Breast epithelium (tissue), 4 donors: ENCODE results near the gene RPS6KC1. TPM values are rescaled to one million over a fixed set of nuclear protein-coding genes. Genes with fewer than 3 reads are reported as not detected.

Source experiments
- DNase-seq, 2 donors: peaks; one replicate each; pipeline ENCODE4 v3.0.0-alpha.2; 2019; ENCODE audit warnings: low spot score in 2 of 2
- H3K27ac ChIP-seq, 2 donors: fragments of 200-600 bp; sonication (generic) in 1 of 2; one replicate each; pipeline ENCODE4 v1.5.1; 2016 to 2019; ENCODE audit warnings: mild to moderate bottlenecking in 1 of 2
- H3K27me3 ChIP-seq, 2 donors: fragments of 200-600 bp; sonication (generic) in 1 of 2; one replicate each; pipeline versions ENCODE4 v1.5.1 to v1.6.0; 2017 to 2019; ENCODE audit warnings: control low read depth in 1 of 2, mild to moderate bottlenecking in 1 of 2
- H3K36me3 ChIP-seq: fragments of 200-600 bp; one replicate; pipeline ENCODE4 v1.5.1; 2019
- H3K4me1 ChIP-seq, 2 donors: fragments of 200-600 bp; sonication (generic); one replicate each; pipeline ENCODE4 v1.5.1; 2016 to 2019; ENCODE audit warnings: control low read depth in 1 of 2
- H3K4me3 ChIP-seq, 3 donors: fragments of 200-600 bp; sonication (generic); 1 replicate in 2 of 3; 2 replicates in 1 of 3; pipeline ENCODE4 v1.5.1; 2016 to 2019; ENCODE audit warnings: mild to moderate bottlenecking in 3 of 3, moderate library complexity in 2 of 3
- H3K9me3 ChIP-seq, 2 donors: fragments of 200-600 bp; sonication (generic) in 1 of 2; one replicate each; pipeline ENCODE4 v1.5.1; 2016 to 2019; ENCODE audit warnings: control low read depth in 1 of 2
- CTCF ChIP-seq, 3 donors: fragments of 450-650 bp; IDR thresholded peaks; one replicate each; pipeline ENCODE4 v1.5.1; 2016 to 2017; ENCODE audit warnings: antibody characterized with exemption in 3 of 3, mild to moderate bottlenecking in 3 of 3, moderate library complexity in 3 of 3
- POLR2A ChIP-seq: fragments of 450-650 bp; IDR thresholded peaks from one replicate; pipeline ENCODE4 v1.6.1; 2016; ENCODE audit warnings: antibody characterized with exemption, mild to moderate bottlenecking, moderate library complexity
- POLR2AphosphoS5 ChIP-seq, 3 donors: sonication (generic); formaldehyde crosslinking; IDR thresholded peaks; one replicate each; pipeline ENCODE4 v1.6.1; 2017; ENCODE audit warnings: antibody characterized with exemption in 3 of 3
- intact Hi-C: fragments of 100-400 bp; cut with DNase I; formaldehyde crosslinking; loops from one replicate; pipeline ENCODE4 v1.15.1; 2023; ENCODE audit warnings: low total_unique reads
- total RNA-seq, 3 donors: library from RNA; depleted of rRNA; stranded (reverse); fragments of >200 nt; gene quantifications; one replicate each; pipeline ENCODE4 v1.1.0, GENCODE V29; 2016

The RPS6KC1 gene
- total RNA-seq, 3 donors from 2014 or later: 26.2 to 32.1 (median 28.2) TPM

DNA sequence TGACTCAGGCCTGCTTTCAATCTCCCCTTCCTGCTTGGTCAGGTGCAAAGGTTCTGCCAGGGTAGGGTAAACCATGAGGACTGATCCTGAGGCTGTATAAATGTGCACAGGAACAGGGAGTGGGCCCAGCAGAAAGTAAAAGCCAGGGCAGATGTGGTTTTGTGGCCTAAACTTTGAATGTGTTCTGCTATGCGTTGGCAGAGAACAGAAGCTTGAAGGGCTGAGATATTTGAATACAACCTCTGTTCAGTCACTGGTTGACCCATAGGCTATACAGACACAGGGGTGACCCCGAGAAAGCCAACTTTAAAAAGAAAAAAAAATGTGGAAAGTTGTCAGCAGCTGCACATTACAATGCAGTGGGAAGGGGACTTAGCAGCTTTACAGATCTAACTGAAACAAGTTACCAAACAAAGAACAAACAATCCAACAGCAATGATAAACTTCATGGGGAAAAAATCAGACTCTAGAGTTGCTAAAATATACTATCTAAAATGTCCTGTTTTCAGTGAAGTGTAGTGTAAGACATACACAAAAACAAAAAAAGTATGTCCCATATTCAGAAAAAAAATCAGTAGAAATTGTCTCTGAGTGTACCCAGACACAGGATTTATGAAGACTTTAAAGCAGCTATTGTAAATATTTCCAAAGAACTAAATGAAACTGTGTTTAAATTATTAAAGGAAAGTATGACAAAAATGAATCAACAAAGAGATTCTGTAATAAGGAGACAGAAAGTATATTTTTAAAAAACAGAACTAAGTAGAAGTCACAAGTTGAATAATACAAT, 216.1 kb downstream of the RPS6KC1 start:
- H3K27ac ChIP-seq: no peak overlapping the region
- no peaks in the 10 kb centered on the region for H3K36me3 ChIP-seq
- H3K4me1 ChIP-seq: no peaks in the 10 kb centered on the region
- intact Hi-C loops: no loop called here
- DNase-seq: no peak
- no peak overlapping the region for H3K4me3 ChIP-seq
- H3K27me3 ChIP-seq: no peaks in the 10 kb centered on the region
- TF ChIP-seq POLR2A (no peak), CTCF (IDR thresholded peaks at IDR 0.05) (no peak), POLR2AphosphoS5 (IDR thresholded peaks at IDR 0.05) (no peak)
- H3K9me3 ChIP-seq: peaks cover 4 to 6% of the 10 kb centered on the region in 2 donors

DNA sequence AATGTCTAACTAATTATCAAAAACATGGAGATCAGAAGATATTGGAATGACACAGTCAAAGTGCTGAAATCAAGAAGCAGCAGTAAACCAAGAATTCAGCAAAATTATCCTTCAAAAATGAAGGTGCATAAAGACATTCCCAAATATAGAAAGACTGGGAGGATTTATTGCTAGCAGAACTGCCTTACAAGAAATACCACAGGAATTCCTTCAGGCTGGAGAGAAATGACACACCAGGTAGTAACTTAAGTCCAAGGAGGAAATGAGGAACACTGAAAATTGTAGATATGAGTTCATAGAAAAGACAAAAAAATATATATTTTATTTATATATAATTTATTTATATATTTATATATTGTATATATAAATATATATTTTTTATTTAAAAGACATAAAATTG, 217.2 kb downstream of the RPS6KC1 start:
- Histone ChIP-seq H3K9me3 (peaks cover 4 to 6% of the 10 kb centered on the region in 2 donors), H3K4me3 (no peak overlapping the region), H3K27me3 (no peaks in the 10 kb centered on the region), H3K36me3 (no peaks in the 10 kb centered on the region), H3K4me1 (no peaks in the 10 kb centered on the region), H3K27ac (no peak overlapping the region)
- TF ChIP-seq POLR2AphosphoS5 (IDR thresholded peaks at IDR 0.05): no peak
- TF ChIP-seq POLR2A: no peak
- TF ChIP-seq CTCF (IDR thresholded peaks at IDR 0.05): no peak
- no peak for DNase-seq
- intact Hi-C loops: no loop called here

DNA sequence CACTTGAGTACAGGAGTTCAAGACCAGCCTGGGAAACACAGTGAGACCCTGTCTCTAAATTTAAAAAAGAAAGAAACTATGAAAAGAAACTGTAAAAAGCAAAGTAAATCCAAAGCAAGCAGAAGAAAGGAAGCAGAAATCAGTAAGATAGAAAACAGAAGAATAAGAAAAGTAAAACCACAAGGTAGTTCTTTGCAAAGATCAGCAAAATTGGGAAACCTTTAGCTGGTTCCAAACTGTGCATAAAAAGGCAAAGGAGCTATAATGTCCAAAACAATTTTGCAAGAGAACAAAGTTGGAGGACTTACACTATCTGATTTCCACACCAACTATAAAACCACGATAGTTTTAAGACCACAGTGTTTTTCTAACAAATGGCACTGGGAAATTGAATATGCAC, 218.8 kb downstream of the RPS6KC1 start:
- intact Hi-C loops: no loop called here
- DNase-seq: no peak
- TF ChIP-seq POLR2AphosphoS5 (IDR thresholded peaks at IDR 0.05) (no peak), POLR2A (no peak)
- H3K9me3 ChIP-seq: peaks cover 4 to 6% of the 10 kb centered on the region in 2 donors
- no peaks in the 10 kb centered on the region for H3K4me1 ChIP-seq
- no peaks in the 10 kb centered on the region for H3K36me3 ChIP-seq
- no peak overlapping the region for H3K27ac ChIP-seq
- no peak overlapping the region for H3K4me3 ChIP-seq
- H3K27me3 ChIP-seq: no peaks in the 10 kb centered on the region

- Histone ChIP-seq H3K4me3 (no peak overlapping the region), H3K9me3 (no peaks in the 10 kb centered on the region), H3K27ac (no peak overlapping the region), H3K4me1 (no peaks in the 10 kb centered on the region), H3K27me3 (no peaks in the 10 kb centered on the region), H3K36me3 (no peaks in the 10 kb centered on the region)
- TF ChIP-seq POLR2A (no peak), POLR2AphosphoS5 (IDR thresholded peaks at IDR 0.05) (no peak), CTCF (IDR thresholded peaks at IDR 0.05) (no peak)
- no peak for DNase-seq
- intact Hi-C loops: no loop called here
Measured at GRCh38 chr1:213273546-213273945, 222.5 kb downstream of the RPS6KC1 start.

DNA sequence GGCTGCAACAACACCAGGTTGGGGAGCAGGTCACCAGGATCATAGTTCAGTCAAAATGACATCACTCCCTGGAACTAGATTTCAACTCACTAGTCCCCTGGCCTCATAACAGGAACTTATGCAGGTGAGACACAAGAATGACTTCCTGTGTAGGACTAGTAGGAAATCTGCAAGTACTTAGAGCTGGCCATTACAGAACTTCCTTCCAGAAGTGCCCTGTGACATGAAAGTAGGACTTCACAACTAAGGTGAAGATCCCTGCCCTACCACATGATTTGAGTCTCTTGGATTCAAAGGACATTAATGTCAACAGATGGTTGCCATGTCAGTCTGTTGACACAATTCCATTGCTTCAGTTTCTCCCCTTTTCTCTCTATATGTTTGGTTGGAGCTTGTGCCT, 223.1 kb downstream of the RPS6KC1 start:
- intact Hi-C loops: no loop called here

More for the DNA sequence above, 223.1 kb downstream of the RPS6KC1 start:
- no peaks in the 10 kb centered on the region for H3K4me1 ChIP-seq
- no peak for TF ChIP-seq POLR2A
- TF ChIP-seq POLR2AphosphoS5 (IDR thresholded peaks at IDR 0.05): no peak
- TF ChIP-seq CTCF (IDR thresholded peaks at IDR 0.05): no peak
- H3K27me3 ChIP-seq: no peaks in the 10 kb centered on the region
- no peaks in the 10 kb centered on the region for H3K9me3 ChIP-seq
- no peak overlapping the region for H3K4me3 ChIP-seq
- no peak overlapping the region for H3K27ac ChIP-seq
- H3K36me3 ChIP-seq: no peaks in the 10 kb centered on the region
- DNase-seq: no peak
